Spleen (tissue), 11 donors: ENCODE data around the gene ALDH4A1. TPM values are rescaled to one million over a fixed set of nuclear protein-coding genes. Genes with fewer than 3 reads are reported as not detected.

Source experiments
- DNase-seq: peaks from one replicate; pipeline ENCODE4 v3.0.0-alpha.2; 2020
- H3K27ac ChIP-seq, 8 donors: fragments of 200-600 bp; sonication (generic) in 7 of 8; 1 replicate in 4 of 8; 2 replicates in 4 of 8; pipeline versions ENCODE4 v1.5.0 to v1.8.0; 2016 to 2021; ENCODE audit warnings: inconsistent platforms in 4 of 8, mild to moderate bottlenecking in 4 of 8, moderate library complexity in 1 of 8
- H3K27me3 ChIP-seq, 7 donors: fragments of 200-600 bp; sonication (generic) in 6 of 7; replicated peaks in 1 of 7; 1 replicate in 4 of 7; 2 replicates in 3 of 7; pipeline versions ENCODE4 v1.5.0 to v1.8.0; 2016 to 2021; ENCODE audit warnings: inconsistent platforms in 3 of 7, mild to moderate bottlenecking in 1 of 7
- H3K36me3 ChIP-seq, 6 donors: fragments of 200-600 bp; sonication (generic) in 5 of 6; 1 replicate in 4 of 6; 2 replicates in 2 of 6; pipeline versions ENCODE4 v1.5.0 to v1.8.0; 2016 to 2021; ENCODE audit warnings: inconsistent platforms in 2 of 6
- H3K4me1 ChIP-seq, 6 donors: fragments of 200-600 bp; sonication (generic) in 5 of 6; 1 replicate in 3 of 6; 2 replicates in 3 of 6; pipeline versions ENCODE4 v1.5.0 to v1.8.0; 2016 to 2021; ENCODE audit warnings: inconsistent platforms in 3 of 6
- H3K4me3 ChIP-seq, 8 donors: fragments of 200-600 bp; sonication (generic) in 7 of 8; 1 replicate in 4 of 8; 2 replicates in 4 of 8; pipeline versions ENCODE4 v1.5.0 to v1.8.0; 2016 to 2021; ENCODE audit warnings: inconsistent platforms in 4 of 8, mild to moderate bottlenecking in 4 of 8, moderate library complexity in 2 of 8
- H3K9me3 ChIP-seq, 8 donors: fragments of 200-600 bp; sonication (generic) in 7 of 8; 1 replicate in 4 of 8; 2 replicates in 4 of 8; pipeline versions ENCODE4 v1.5.0 to v1.8.0; 2016 to 2021; ENCODE audit warnings: inconsistent platforms in 4 of 8
- CTCF ChIP-seq, 11 experiments: fragments of 200-600 bp in 7 of 11; fragments of 450-650 bp in 4 of 11; sonication (generic) in 4 of 11; IDR thresholded peaks in 8 of 11; conservative IDR thresholded peaks in 3 of 11; 1 replicate in 7 of 11; 2 replicates in 4 of 11; pipeline versions ENCODE4 v1.4.0 to v1.8.0; 2016 to 2021; ENCODE audit warnings: antibody characterized with exemption in 11 of 11, inconsistent platforms in 4 of 11, mild to moderate bottlenecking in 1 of 11
- POLR2A ChIP-seq, 3 donors: fragments of 450-650 bp; IDR thresholded peaks; one replicate each; pipeline ENCODE4 v1.5.1; 2017; ENCODE audit warnings: antibody characterized with exemption in 3 of 3, mild to moderate bottlenecking in 1 of 3
- POLR2AphosphoS5 ChIP-seq, 3 donors: sonication (generic); formaldehyde crosslinking; IDR thresholded peaks; one replicate each; pipeline ENCODE4 v1.5.1; 2017; ENCODE audit warnings: antibody characterized with exemption in 3 of 3
- WGBS, 5 donors: extraction: QIAGEN DNeasy Blood & Tissue Kit in 3 of 5; methylation state at CpG; one replicate each; pipeline versions ENCODE4 v1.1.5 to v1.1.7; 2013 to 2018; 5-methylcytosine and 5-hydroxymethylcytosine counted together
- intact Hi-C: fragments of 100-400 bp; cut with DNase I; formaldehyde crosslinking; loops from one replicate; pipeline ENCODE4 v1.15.0; 2023; ENCODE audit warnings: low total_unique reads
- polyA plus RNA-seq, 3 donors: library from polyadenylated mRNA; stranded (reverse); fragments of 200-250 nt; gene quantifications; one replicate each; pipeline ENCODE4 v1.2.1, GENCODE V29; 2013
- total RNA-seq, 7 donors: library from RNA; depleted of rRNA in 3 of 7; stranded (reverse); fragments of >200 nt in 3 of 7; fragmentation: NEBNext Ultra II Directional in 4 of 7; extraction: Animal tissue kit (Norgen Biotek cat#: 25700) in 4 of 7; gene quantifications; one replicate each; pipeline versions ENCODE4 v1.1.0 to v1.2.1, GENCODE V29; 2016 to 2021
- donor health status: healthy with polysubstance abuse.
- donor health status: DM: no; HTN: no; CAD: no; lungs with moderate emphysema.
- donor health status: DM: no; HTN: no; CAD: no.
- donor health status: Bipolar disorder and iron deficiency.
- donor health status: healthy.
- donor health status: DM: no; HTN: no; CAD: no.
- donor health status: DM: yes; HTN: yes; CAD: no.

ALDH4A1 gene
- total and polyA plus RNA-seq, 10 donors: 3.5 to 11.2 (median 8.0) TPM

GRCh38 chr1:18950401-18951026, 48.2 kb upstream of the ALDH4A1 start:
- peak; percentile 85 for DNase-seq
- H3K9me3 ChIP-seq: no peaks in the 10 kb centered on the region
- TF ChIP-seq POLR2A (IDR thresholded peaks at IDR 0.05): no peak
- TF ChIP-seq CTCF (IDR thresholded peaks at IDR 0.05 in 8 of 11, conservative IDR thresholded peaks at IDR 0.05 in 3 of 11): no peak
- peak; percentile 71 to 73 (median 71) for TF ChIP-seq POLR2AphosphoS5 (IDR thresholded peaks at IDR 0.05)
- 8 to 21% (median 14%) methylated on average over 19 of the region's 19 CpGs for WGBS, 5 donors
- H3K4me1 ChIP-seq: peaks cover 89 to 100% (median 99%) of the 10 kb centered on the region in 6 donors
- peaks cover 0 to 6% (median 0%) of the 10 kb centered on the region in 7 donors for H3K27me3 ChIP-seq
- peak overlapping the region; percentile 20 to 67 (median 33) for H3K4me3 ChIP-seq
- H3K27ac ChIP-seq: peak overlapping the region; percentile 80 to 93 (median 88)
- no peaks in the 10 kb centered on the region for H3K36me3 ChIP-seq
- intact Hi-C loops: no loop called here

- no peak for DNase-seq
- Histone ChIP-seq H3K27me3 (no peaks in the 10 kb centered on the region), H3K4me3 (peak overlapping the region in 7 of 8 donors; percentile 25 to 67 (median 33)), H3K27ac (peak overlapping the region; percentile 80 to 93 (median 88)), H3K9me3 (no peaks in the 10 kb centered on the region), H3K4me1 (peaks cover 89 to 100% (median 99%) of the 10 kb centered on the region in 6 donors), H3K36me3 (no peaks in the 10 kb centered on the region)
- TF ChIP-seq CTCF (IDR thresholded peaks at IDR 0.05 in 8 of 11, conservative IDR thresholded peaks at IDR 0.05 in 3 of 11) (peak in 1 of 11 experiments; percentile 14), POLR2AphosphoS5 (IDR thresholded peaks at IDR 0.05) (peak in 2 of 3 donors; percentile 14 to 58), POLR2A (IDR thresholded peaks at IDR 0.05) (no peak)
- 6 to 18% (median 10%) methylated on average over 22 of the region's 22 CpGs for WGBS, 5 donors
- intact Hi-C loops: no loop called here
Measured at GRCh38 chr1:18949686-18950400, 47.5 kb upstream of the ALDH4A1 start.

GRCh38 chr1:18948913-18949685, 46.7 kb upstream of the ALDH4A1 start:
- no peaks in the 10 kb centered on the region for H3K27me3 ChIP-seq
- no peaks in the 10 kb centered on the region for H3K36me3 ChIP-seq
- intact Hi-C loops: no loop called here
- peak overlapping the region; percentile 80 to 93 (median 88) for H3K27ac ChIP-seq
- peaks cover 83 to 100% (median 99%) of the 10 kb centered on the region in 6 donors for H3K4me1 ChIP-seq
- no peaks in the 10 kb centered on the region for H3K9me3 ChIP-seq
- WGBS, 5 donors: 46 to 66% (median 56%) methylated on average over 15 to 23 of the region's 23 CpGs
- H3K4me3 ChIP-seq: peak overlapping the region in 4 of 8 donors; percentile 25 to 67 (median 38)
- DNase-seq: no peak
- TF ChIP-seq POLR2AphosphoS5 (IDR thresholded peaks at IDR 0.05): peak in 2 of 3 donors; percentile 30 to 60
- TF ChIP-seq POLR2A (IDR thresholded peaks at IDR 0.05): no peak
- TF ChIP-seq CTCF (IDR thresholded peaks at IDR 0.05 in 8 of 11, conservative IDR thresholded peaks at IDR 0.05 in 3 of 11): peak in 1 of 11 experiments; percentile 22
